ENCODE measurements around the gene SOX6. TPM values are rescaled to one million over a fixed set of nuclear protein-coding genes. Genes with fewer than 3 reads are reported as not detected.

The SOX6 gene
- polyA plus RNA-seq, 3 donors, result not detected

DNA sequence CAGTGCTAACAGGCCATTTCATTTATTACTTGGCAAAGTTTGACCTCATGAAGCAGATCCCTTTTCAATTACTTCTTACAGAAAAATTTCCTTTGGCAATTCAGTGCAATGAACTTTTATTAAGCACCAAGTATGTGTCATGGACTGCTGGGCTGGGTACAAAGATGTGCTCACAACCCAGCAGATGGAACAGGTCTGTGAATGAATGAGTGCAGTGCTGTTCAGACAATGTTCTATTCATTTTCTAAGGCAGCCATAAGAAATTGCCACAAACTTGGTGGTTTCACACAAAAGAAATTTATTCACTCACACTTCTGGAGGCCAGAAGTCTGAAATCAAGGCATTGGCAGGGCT is 428.5 kb downstream of the SOX6 start:
- Mint-ChIP-seq H3K4me3 (no peak overlapping the region), H3K27ac (no peak overlapping the region), H3K27me3 (ENCODE audit: low read depth in 3 of 3) (peaks cover 0 to 3% (median 0%) of the 10 kb centered on the region in 3 donors), H3K36me3 (no peaks in the 10 kb centered on the region), H3K4me1 (no peaks in the 10 kb centered on the region), H3K9me3 (peaks cover 0 to 8% (median 2%) of the 10 kb centered on the region in 7 donors)
- Histone ChIP-seq H3K9ac (ENCODE audit: insufficient read depth, low read length, poor library complexity, severe bottlenecking) (no peak overlapping the region), H3K27me3 (ENCODE audit: control insufficient read depth in 2 of 2, insufficient read depth in 2 of 2, low read length in 2 of 2) (no peaks in the 10 kb centered on the region), H3K27ac (ENCODE audit: low read depth in 1 of 2, low read length in 2 of 2) (no peak overlapping the region), H3K4me3 (replicated peaks in 1 of 3; ENCODE audit: low read depth in 2 of 3, low read length in 3 of 3) (no peak overlapping the region), H2AFZ (ENCODE audit: insufficient read depth, low read depth, low read length, poor library complexity, severe bottlenecking) (no peak overlapping the region), H3K9me3 (replicated peaks in 1 of 2; ENCODE audit: control insufficient read depth in 1 of 2, insufficient read depth in 1 of 2, low read length in 2 of 2) (no peaks in the 10 kb centered on the region), H3K36me3 (replicated peaks in 1 of 2; ENCODE audit: control insufficient read depth in 1 of 2, insufficient read depth in 2 of 2, low read length in 2 of 2) (no peaks in the 10 kb centered on the region), H3K79me2 (ENCODE audit: insufficient read depth, low read length) (no peaks in the 10 kb centered on the region), H3K4me1 (ENCODE audit: control insufficient read depth in 1 of 2, insufficient read depth in 2 of 2, low read length in 2 of 2) (no peaks in the 10 kb centered on the region), H3K4me2 (replicated peaks; ENCODE audit: extremely low read depth, low read length, poor library complexity, severe bottlenecking) (no peak overlapping the region), H4K20me1 (ENCODE audit: insufficient read depth, low read length) (no peaks in the 10 kb centered on the region)
- intact Hi-C loops (cut with micrococcal nuclease), result no loop called here
- no peak for TF ChIP-seq CTCF (IDR thresholded peaks at IDR 0.05)
- no peak for DNase-seq

DNA sequence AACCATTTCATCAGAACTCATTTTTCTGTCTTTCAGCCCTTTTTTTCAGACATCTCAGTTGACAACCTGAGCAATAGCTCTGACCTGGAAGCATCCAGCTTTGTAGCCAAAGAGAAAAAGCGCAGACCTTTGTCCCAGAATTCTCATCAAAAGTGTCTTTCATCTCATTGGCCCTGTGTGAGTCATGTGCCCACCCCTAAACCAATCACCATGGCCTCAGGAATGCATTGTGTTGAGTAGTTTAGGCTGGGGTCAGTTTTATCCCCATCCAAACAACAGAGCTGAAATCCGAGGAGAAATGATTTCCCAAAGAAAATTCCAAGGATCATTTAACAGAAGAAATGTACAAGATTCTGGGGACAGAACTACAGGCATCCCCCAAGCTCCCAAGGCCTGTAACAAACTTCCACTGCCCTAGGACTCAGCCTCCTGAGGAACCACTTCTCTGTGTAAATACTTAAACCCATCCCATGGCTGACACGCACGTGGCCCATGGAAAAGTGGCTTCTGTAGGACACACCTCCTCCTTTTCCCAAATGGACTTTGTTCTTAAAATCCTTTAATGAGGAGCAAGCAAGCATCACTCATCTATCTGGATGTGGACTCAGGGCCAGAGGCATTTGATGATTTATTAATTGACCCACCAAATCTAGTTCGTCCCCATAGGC is 429.0 kb downstream of the SOX6 start:
- Mint-ChIP-seq H3K4me1 (no peaks in the 10 kb centered on the region), H3K4me3 (no peak overlapping the region), H3K36me3 (no peaks in the 10 kb centered on the region), H3K9me3 (peaks cover 0 to 8% (median 2%) of the 10 kb centered on the region in 7 donors), H3K27ac (no peak overlapping the region), H3K27me3 (ENCODE audit: low read depth in 3 of 3) (peaks cover 0 to 4% (median 0%) of the 10 kb centered on the region in 3 donors)
- H3K36me3 ChIP-seq (replicated peaks in 1 of 2; ENCODE audit: control insufficient read depth in 1 of 2, insufficient read depth in 2 of 2, low read length in 2 of 2), result no peaks in the 10 kb centered on the region
- H2AFZ ChIP-seq (ENCODE audit: insufficient read depth, low read depth, low read length, poor library complexity, severe bottlenecking), result no peak overlapping the region
- no peaks in the 10 kb centered on the region for H3K4me1 ChIP-seq (ENCODE audit: control insufficient read depth in 1 of 2, insufficient read depth in 2 of 2, low read length in 2 of 2)
- H4K20me1 ChIP-seq (ENCODE audit: insufficient read depth, low read length), result no peaks in the 10 kb centered on the region
- no peaks in the 10 kb centered on the region for H3K27me3 ChIP-seq (ENCODE audit: control insufficient read depth in 2 of 2, insufficient read depth in 2 of 2, low read length in 2 of 2)
- H3K27ac ChIP-seq (ENCODE audit: low read depth in 1 of 2, low read length in 2 of 2), result no peak overlapping the region
- H3K9ac ChIP-seq (ENCODE audit: insufficient read depth, low read length, poor library complexity, severe bottlenecking), result no peak overlapping the region
- H3K4me2 ChIP-seq (replicated peaks; ENCODE audit: extremely low read depth, low read length, poor library complexity, severe bottlenecking), result no peak overlapping the region
- 96% methylated on average over 3 of the region's 5 CpGs for WGBS (ENCODE audit: insufficient coverage)
- intact Hi-C loops (cut with micrococcal nuclease), result no loop called here
- no peak overlapping the region for H3K4me3 ChIP-seq (replicated peaks in 1 of 3; ENCODE audit: low read depth in 2 of 3, low read length in 3 of 3)
- no peak for DNase-seq
- no peaks in the 10 kb centered on the region for H3K9me3 ChIP-seq (replicated peaks in 1 of 2; ENCODE audit: control insufficient read depth in 1 of 2, insufficient read depth in 1 of 2, low read length in 2 of 2)
- H3K79me2 ChIP-seq (ENCODE audit: insufficient read depth, low read length), result no peaks in the 10 kb centered on the region
- TF ChIP-seq CTCF (IDR thresholded peaks at IDR 0.05), result no peak
